GM12864 (cell line): ENCODE results near the gene RAB17.

Source experiments
- DNase-seq: peaks from one replicate; pipeline ENCODE4 v3.0.0-alpha.2; 2011; ENCODE audit warnings: low read depth
- H3K4me3 ChIP-seq: 2 replicates; pipeline ENCODE4 v1.5.1; 2011; ENCODE audit warnings: mild to moderate bottlenecking, low read depth, low read length, control low read depth
- TF ChIP-seq, protein P1 (sequence below): IDR thresholded peaks from 2 replicates; pipeline ENCODE4 v1.5.1; 2011; ENCODE audit warnings: low read depth, mild to moderate bottlenecking, moderate library complexity, low read length, control low read depth, inconsistent platforms; ENCODE audit errors: missing control alignments

RAB17 gene

DNA sequence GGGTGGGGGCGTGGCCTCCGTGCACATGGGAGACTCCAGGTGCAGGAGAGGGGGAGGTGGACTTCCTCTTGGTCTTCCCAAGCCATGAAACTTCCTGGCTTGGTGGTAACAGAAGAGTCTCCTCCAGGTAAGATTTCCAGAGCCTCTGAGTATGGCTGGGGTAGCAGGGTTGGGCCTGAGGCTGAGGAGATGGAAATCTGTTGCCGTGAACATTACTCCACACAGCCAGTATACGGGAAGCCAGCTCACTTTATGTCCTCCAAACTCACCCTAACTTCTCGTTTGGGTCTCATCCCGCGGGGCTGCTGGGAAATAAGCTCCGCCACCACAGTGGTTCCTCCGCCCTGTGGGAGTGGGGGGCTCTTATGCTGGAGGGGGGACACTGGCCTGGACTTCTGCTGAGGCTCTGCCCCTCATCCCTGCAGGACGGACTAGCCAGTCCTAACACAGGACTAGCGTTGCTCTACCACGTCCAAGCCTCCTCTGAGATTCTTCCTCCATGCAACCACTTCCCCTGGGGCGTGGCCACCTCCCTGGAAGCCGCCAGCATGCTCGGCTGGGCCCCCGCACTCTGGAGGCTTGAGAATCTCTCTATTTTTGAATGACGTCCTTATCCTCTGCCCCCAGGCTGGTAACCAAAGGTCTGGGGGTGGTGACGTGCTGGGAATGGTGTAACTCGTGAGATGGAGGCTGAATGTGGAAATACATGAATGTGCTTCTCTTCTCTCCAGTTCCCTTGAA is 777 bp upstream of the RAB17 start:
- DNase-seq: no peak
- H3K4me3 ChIP-seq: no peak overlapping the region

DNA sequence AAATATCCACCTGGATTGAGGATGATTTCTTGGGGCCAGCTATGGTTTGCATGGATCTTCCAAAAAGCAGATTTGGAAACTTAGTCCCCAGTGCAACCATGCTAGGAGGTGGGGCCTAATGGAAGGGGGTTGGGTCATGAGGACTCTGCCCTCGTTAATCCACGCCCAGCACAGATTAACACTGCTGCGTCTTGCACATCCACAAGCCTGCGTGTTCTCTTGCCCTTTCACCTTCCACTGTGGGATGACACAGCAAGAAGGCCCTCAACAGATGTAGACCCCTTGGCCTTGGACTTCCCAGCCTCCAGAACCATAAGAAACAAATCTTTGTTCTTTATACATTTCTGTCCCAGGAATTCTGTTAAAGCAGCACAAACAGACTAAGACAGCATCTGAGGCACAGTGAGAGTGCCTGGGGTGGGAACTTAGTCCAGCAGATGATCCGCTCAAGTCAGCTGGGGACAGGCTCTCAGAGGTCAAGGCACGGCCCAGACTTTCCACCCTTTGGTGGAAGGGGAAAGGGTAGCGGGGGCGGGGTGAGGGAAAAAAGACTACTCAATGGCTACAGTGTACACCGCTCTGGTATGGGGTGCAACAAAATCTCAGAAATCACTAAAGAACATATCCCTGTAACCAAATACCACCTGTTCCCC is 2.4 kb downstream of the RAB17 start:
- TF ChIP-seq, protein P1, sequence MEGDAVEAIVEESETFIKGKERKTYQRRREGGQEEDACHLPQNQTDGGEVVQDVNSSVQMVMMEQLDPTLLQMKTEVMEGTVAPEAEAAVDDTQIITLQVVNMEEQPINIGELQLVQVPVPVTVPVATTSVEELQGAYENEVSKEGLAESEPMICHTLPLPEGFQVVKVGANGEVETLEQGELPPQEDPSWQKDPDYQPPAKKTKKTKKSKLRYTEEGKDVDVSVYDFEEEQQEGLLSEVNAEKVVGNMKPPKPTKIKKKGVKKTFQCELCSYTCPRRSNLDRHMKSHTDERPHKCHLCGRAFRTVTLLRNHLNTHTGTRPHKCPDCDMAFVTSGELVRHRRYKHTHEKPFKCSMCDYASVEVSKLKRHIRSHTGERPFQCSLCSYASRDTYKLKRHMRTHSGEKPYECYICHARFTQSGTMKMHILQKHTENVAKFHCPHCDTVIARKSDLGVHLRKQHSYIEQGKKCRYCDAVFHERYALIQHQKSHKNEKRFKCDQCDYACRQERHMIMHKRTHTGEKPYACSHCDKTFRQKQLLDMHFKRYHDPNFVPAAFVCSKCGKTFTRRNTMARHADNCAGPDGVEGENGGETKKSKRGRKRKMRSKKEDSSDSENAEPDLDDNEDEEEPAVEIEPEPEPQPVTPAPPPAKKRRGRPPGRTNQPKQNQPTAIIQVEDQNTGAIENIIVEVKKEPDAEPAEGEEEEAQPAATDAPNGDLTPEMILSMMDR: no peak
- H3K4me3 ChIP-seq: no peak overlapping the region
- no peak for DNase-seq

More for the DNA sequence above, 777 bp upstream of the RAB17 start:
- TF ChIP-seq, protein P1: no peak

DNA sequence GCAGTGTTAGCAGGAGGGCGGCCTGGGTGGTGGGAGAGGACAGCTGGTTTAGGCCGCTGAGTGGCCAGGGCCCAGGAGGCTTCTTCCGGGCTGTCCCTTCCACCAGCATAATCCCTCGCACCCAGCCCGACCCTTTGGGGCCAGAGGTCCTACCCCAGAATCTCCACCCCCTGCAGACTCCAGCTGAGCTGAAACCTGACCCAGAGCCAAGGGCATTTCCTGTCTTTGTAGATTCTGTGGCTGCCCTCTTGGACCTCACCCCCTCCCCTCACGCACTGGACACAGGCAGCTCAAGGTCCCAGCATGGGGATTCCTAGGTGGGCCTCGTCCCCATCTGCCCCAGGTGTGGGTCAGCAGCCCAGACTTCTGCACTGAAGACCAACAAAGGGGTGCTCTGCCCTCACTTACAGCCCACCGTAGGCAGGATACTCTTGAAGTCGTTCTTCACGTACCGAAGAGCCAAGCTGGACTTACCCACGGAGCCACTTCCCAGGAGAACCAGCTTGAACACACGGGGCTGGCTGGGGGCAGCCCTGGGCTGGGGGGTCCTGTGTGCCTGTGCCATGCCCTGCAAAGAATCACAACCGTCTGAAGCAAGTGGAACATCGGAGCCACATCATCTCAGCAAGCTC is 4.8 kb downstream of the RAB17 start:
- no peak for DNase-seq
- no peak overlapping the region for H3K4me3 ChIP-seq
- TF ChIP-seq, protein P1: no peak

DNA sequence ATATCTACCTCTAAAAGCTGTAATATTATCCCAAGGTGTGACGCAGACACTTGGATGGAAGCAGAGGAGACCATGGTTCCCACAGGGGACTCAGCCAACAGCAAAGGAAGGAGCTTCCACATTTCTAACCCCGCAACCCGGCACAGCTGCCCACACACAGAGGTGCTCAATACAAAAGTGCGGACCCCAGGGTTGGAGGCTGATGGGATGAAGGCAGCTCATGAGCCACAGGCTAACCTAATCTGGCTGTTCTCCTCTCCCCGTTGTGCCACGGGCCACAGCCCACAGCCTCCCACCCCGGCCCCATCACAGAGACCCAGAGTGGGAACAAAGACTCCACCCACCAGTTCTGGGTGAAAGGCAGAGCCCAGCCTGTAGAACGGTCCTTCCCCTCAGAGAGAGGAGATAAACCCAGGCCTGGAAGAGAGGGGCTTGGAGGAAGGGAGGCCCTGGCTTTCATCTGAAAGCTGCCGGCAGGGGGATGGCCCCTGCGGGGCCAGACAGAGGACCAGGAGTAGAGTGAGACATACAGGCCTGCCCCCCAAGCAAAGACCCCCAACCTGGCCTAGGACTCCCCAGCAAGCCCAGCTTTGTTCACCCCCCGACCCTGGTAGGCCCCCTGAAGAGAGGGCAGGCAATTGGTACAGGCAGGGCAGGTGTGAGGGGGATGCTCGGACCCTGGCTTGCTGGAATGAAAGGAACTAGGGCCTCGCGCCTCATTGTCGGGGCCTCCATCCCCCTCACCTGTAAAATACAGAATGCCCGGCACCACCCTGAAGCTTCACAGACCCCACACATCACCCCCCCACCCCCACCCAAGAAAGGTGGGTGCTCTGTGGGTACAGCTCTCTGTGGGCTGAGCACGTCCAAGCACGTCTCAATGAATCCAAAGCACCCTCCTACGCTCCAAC is 6.9 kb downstream of the RAB17 start:
- no peak for DNase-seq
- TF ChIP-seq, protein P1: no peak
- H3K4me3 ChIP-seq: no peak overlapping the region

DNA sequence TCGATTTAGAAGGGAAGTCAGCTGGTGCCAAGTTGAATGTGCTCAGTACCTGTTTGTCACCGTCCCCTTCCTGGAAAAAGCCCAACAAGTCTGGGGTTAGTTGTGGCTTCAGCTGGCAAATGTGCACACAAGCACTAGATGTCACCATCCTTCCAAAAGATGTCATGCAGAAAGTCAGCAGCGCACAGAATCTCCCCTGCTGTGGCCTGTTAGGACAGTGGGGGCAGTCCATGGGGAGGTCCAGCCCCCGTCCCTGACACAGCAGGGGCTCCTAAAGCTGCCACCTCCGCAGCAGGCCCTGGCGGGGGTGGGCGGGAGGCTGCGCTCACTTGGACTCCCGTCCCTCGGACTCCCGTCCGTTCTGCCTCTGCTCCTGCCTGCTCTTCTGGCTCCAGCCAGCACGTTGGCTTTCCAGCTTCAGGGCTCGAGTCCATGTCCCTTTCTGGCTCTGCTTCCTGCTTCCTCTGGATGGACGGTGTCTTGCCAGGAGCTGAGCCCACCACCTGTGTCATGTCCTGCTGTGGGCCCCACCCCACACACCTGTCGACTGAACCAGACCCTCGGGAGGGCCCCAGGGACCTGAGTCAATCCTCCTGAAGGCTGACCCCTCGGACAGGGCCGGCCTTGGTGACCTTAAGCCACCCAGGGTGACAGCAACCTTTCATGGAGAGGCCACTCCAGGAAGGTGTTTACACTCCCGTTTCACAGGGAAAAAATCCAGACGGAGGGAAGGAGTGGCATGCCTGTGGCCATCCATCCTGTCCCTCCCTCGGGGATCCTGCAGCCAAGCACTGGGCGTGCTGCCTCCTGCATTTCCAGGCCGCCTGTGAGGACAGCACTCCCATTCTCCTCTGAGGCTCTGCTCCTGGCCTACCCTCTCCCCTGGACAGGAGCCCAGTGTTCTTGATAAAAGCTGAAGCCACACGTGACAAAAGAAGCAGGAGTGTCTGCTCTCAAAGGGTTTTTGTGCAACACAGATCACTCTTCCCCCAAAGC is 8.5 kb downstream of the RAB17 start:
- no peak overlapping the region for H3K4me3 ChIP-seq
- TF ChIP-seq, protein P1: peak; percentile 51
- peak; percentile 22 for DNase-seq
